HG02981 (cell line): Measurements from ENCODE around the gene AMY2A.
"Not testable (repeated sequence)": the region's sequence is repeated elsewhere in the genome, so short reads cannot be mapped to it uniquely, and the experiment has no call there.

Source experiments
- ATAC-seq: cut with Tn5 transposase; IDR thresholded peaks from one replicate; pipeline ENCODE4 v1.9.1; 2021; ENCODE audit warnings: mild to moderate bottlenecking, moderate library complexity; ENCODE audit not compliant: unreplicated experiment

The AMY2A gene

DNA sequence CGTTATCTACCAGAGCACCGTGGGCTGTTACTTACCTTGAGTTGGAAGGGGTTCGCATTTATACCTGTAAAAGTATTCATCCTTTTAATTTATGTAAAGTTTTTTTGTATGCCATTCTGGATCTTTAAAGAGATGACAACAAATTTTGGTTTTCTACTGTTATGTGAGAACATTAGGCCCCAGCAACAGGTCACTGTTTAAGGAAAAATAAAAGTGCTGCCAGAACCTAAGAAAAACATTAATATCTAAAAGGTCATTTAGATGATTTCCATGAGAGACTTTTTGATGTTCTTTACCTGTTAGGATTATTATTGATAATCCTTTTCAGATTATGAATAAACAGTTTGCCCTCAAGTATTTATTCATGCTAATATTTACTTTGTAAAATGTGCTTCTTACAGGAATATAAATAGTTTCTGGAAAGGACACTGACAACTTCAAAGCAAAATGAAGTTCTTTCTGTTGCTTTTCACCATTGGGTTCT, at the start of gene AMY2A:
Gene AMY2A, plus strand, starts transcription at position 434 of the 484 bp plus-strand sequence. Its CDS starts 14 bp downstream, at position 448.
- not testable (repeated sequence) for ATAC-seq

DNA sequence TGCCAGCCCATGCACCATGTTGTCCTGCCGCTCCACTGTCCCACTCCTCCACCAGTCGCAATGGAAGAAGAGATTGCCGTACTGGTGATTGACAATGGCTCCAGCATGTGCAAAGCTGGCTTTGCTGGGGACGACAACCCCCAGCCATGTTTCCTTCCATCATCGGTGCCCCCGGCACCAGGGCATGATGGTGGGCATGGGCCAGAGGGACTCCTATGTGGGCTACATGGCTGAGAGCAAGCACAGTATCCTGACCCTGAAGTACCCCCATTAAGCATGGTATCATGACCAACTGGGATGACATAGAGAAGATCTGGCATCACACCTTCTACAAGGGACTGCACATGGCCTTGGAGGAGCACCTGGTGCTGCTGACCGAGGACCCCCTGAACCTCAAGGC, 47.7 kb upstream of the AMY2A start:
- ATAC-seq, result no peak

DNA sequence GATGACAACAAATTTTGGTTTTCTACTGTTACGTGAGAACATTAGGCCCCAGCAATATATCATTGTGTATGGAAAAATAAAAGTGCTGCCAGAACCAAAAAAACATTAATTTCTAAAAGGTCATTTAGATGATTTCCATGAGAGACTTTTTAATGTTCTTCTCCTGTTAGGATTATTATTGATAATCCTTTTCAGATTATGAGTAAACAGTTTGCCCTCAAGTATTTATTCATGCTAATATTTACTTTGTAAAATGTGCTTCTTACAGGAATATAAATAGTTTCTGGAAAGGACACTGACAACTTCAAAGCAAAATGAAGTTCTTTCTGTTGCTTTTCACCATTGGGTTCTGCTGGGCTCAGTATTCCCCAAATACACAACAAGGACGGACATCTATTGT, 45.9 kb upstream of the AMY2A start, which contains the start of gene AMY2B:
Gene AMY2B, plus strand, starts transcription at position 301 of the 400 bp plus-strand sequence. Its CDS starts 14 bp downstream, at position 315.
- ATAC-seq, result not testable (repeated sequence)

DNA sequence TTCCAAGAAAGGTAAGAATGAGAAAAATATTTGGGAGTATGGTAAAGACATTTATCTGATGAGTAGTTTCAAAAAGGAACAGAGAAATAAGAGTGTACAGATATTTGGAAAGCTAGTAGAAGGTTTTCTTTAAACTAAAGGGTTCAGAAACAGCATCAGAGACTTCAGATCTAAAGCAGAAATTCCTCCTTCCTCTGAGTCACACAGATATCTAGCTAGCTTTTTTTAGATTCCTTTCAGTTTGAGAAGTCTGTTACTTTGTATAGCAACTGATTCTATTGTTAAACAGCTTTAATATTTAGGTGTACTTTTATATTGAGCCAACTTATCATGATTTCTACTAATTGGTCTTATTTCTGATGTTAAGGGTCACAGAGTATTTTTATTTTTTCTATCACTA, 41.2 kb upstream of the AMY2A start:
- no peak for ATAC-seq

DNA sequence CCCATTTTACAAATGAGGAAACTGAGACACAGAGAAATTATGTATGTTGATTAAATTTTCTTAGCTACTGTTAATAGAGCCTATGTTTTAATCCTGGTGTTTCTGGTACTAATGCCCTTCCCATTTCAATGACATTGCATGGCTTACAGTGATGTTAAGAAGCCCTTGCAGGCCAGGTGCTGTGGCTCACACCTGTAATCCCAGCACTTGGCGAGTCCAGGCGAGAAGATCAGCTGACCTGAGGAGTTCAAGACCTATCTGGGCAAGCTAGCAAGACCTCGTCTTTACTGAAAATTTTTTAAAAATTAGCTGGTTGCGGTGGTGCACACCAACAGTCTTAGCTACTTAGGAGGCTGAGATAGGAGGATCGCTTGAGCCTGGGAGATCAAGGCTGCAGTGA, 40.4 kb upstream of the AMY2A start:
- ATAC-seq, result not testable (repeated sequence)

DNA sequence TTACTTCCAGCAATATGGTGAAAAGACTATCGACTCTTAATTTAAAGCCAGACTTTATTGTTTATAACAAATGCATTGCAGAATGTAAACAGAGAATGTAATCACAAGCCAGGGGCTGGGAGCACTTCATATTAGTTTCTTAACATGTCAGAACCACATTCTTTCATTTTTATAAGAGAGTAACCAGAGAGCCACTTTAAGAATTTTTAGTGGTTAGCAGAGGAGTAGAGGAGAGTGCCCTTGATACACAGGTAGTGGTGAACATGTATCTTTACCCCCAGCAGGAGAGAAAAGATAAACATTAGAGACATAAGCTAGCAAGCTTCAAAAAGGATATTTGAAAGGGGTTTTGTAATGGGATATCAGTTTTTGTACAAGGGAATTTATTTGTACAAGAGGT, 34.8 kb upstream of the AMY2A start:
- no peak for ATAC-seq

DNA sequence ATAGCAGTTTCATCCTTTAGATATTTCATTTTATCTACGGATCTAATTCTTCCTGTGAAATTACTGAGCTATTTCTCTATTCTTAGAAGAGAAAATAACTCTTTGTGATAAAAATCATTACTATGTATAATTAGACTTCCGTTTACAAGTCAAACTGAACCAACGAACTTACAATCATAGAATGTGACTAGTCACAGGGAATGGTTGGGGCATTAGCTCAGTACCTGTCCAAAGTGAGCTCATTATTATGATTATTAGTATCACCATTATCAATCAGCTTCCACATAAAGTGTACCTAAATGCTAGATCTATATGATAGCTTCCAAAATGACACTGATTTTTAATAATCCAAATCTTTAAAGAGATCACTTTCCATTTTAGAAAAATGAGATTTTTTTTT, 33.3 kb upstream of the AMY2A start:
- no peak for ATAC-seq

DNA sequence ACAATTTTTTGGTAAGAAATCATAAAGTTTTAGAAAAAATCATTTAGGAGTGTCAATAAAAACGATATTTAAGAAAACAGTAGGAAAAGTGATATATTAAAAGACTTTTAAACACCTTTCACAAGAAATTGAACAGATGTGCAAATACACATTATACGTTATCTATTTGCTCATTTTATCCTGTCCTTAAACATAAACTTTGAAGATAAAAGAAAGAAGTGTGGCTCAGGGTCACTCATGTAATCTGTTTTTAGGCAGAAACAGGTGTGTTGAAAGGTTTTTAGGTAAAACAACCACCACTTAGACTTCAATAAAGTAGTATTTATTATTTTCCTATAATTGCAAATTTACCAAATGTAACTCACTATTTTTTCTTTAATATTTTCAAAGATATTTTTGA, 32.7 kb upstream of the AMY2A start:
- ATAC-seq, result no peak

DNA sequence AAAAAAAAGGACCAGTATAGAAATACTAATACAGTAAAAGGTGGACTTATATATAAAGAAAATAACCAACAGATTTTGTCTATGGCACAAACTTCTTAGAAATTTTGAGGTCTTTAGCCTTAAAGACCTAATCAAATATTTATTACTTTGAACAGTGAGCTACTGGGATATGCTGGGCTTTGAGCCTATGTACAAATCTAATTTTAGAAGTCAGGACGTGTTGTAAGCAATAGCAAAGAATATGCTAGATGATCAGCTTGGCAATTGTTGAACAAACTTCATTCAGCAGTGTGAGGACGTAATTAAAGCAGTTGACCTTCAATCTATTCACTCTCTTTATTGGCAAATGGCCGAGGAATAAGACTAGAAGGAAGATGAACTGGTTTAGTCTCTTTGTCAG, 14.5 kb upstream of the AMY2A start:
- not testable (repeated sequence) for ATAC-seq

DNA sequence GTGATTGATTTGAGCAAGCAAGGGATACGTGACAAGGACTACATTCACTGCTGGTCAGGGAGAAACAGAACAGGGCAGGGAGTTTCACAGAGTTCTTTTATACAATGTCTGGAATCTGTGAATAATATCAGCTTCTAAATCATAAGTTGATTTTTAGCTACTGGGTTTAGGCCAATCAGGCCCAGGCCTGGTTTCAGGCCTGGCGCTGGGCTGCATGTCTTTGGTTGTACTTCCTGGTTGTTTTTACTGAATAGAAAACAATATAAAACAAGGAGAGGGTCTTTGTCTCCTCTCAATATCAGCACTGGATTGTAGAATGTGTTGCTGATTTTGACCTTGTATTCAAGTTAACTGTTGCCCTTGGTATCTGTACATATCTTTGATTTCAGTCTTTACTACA, 865 bp upstream of the AMY2A start:
- ATAC-seq, result no peak

DNA sequence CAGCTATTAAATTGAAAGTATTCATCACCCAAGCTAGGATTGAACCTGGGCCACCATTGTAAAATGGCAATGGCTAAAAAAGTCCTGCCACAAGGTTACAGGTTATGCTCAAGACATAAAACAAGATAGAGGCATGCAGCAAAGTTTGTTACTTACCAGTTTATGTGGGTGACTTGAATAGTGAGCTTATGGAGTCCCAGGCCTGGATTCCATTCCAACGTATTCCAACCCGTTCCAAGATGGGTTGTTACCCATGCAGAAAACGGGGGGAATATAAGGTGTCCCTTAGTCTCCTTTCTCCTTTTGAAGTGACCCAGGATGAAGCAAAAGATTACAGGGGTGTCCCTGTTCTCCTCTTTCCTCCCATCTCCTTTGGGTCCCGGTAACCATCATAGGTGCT, 10.2 kb downstream of the AMY2A start:
- ATAC-seq, result not testable (repeated sequence)

DNA sequence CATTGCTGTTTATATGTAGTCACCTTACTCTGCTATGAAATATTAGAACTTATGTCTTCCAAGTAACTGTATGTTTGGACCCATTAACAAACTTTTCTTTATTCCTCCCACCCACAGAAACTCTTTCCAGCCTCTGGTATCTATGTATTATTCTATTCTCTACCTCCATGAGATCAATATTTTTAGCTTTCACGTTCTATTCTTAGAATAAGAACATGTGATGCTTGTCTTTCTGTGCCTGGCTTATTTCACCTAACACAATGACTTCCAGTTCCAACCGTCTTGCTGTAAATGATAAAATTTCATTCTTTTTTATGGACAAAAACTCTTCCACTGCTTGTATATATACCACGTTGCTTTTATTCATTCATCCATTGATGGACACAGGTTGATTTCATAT, 24.0 kb downstream of the AMY2A start:
- not testable (repeated sequence) for ATAC-seq

DNA sequence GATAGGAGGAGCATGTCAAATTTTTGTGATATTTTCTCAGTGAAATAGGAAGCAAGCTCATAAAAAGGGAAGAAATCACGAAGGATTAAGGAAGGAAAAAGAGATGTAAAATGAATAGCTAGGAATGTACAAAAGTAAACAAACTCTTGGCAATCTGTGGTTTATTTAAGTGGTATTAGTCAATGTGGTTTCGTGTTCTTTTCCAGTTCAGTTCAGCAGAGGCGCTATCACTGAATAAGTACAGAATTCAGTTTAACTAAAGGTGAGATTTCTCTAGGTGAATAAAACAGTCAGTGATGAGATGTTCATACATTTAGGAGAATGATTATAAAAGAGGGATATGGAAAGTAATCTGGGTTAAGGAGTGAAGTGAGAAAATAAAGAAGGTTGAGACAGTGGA, 26.7 kb downstream of the AMY2A start:
- ATAC-seq, result not testable (repeated sequence)

DNA sequence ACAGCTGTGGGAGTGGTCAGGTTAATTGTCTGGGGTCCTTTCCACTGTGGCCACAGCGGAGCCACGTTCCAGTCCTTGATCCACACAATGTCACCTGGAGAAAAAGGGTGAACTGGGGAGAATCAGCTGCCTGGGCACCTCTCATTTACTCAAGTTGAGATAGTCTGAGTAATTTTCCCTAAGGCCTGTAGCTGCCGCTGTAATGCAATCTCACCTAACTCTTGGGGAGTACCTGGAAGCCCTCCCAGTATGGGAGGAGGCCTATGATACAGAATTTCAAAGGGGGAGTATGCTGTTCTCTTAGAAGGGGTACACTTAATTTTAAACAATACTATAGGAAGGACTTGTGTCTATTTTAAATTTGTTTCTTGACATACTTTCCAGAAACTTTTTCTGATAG, 33.1 kb downstream of the AMY2A start:
- not testable (repeated sequence) for ATAC-seq

DNA sequence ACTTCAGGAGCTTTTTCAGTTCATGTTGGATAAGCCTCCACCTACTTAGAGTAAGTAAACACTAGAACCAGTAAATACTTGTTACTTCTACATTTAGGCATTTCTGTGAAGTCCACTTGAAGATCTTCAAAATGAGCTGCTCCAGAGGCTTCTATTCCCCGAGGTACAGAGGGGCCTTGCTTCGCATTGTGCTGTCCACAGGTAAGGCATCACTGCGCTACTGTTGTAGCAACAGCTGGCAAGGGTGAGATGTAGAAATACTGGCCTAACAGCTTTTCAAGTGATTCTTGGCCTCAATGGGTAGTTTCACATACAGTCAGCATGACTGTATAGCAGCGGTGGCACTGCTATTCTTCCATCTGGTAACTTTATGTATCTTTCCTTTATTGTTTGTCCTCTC, 33.7 kb downstream of the AMY2A start:
- not testable (repeated sequence) for ATAC-seq

DNA sequence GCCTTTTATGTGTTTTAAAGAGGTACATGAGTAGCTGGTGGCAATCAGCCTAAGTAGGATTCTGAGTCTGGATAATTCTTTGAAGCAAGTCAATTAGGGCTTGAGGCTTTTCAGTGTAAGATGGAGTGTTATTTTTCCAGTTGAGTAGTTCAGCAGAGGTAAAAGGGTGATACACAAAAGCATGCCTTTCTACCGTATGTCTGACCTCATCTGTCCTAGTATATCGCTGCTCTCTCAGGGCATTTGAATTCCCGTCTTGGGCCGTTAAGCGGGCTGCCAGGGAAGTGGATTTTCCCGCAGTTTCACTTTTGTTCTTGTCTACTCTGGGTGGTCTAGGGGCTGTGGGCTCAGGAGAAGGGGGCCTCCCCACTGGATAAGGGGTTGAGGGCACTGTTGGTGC, 36.9 kb downstream of the AMY2A start:
- ATAC-seq, result not testable (repeated sequence)

DNA sequence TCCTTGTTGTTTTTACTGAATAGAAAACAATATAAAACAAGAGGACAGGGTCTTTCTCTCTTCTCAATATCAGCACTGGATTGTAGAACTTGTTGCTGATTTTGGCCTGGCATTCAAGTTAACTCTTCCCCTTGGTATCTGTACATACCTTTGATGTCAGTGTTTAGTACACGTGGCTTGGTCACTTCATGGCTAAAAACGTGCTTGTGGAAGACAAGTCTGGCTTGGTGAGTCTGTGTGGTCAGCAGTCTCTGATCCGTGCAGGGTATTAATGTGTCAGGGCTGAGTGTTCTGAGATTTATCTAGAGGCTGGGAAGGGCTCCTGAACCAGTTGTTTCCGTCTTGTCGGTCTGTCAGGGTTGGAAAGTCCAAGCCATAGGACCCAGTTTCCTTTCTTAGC, 38.2 kb downstream of the AMY2A start, which contains the start of gene AMY1A:
Gene AMY1A, plus strand, starts transcription at position 301 of the 400 bp plus-strand sequence. CDS start 571 bp downstream, outside the sequence.
- not testable (repeated sequence) for ATAC-seq
